Measurements from ENCODE around the gene IZUMO4.
"Not testable (repeated sequence)": the region's sequence is repeated elsewhere in the genome, so short reads cannot be mapped to it uniquely, and the experiment has no call there.

IZUMO4 gene

DNA sequence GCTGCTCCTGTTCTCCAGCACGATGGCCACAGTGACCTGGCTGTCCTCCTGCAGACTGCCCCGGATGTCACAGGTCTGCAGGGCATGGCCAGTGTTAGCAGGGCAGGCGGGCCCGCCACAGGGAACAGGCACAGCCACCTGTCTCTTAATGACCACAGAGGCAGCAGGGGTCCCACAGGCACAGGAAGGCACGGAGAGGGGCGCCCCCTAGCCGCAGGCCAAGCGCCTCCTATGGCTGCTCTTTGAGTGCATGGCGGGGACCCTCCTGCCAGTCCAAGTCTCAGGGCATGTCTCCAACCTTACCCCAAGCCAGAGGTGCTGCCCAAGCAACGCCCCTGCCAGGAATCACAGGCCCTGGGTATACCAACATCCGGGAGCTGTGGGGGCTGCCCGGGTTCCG, 14.1 kb downstream of the IZUMO4 start:
- DNase-seq: no peak

DNA sequence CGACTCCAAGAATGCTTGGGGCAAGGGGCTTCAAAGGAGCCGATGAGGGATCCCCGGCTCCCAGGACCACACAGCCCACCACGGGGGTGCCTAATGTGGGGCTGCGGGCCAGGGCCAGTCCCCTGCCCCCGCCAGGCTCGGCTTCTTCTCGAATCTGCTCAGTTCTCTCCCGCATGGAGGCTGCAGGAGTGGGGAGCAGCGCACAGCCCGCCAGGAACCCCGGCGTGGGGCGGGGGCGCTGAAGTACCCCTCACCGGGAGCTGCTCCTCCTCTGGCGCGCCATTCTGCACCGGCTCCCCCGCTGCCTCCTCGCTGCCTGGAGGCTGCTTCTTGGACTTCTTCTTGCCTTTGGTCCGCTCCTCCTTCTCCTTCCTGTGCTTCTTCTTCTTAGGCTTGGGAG, 14.7 kb downstream of the IZUMO4 start:
- DNase-seq: no peak

DNA sequence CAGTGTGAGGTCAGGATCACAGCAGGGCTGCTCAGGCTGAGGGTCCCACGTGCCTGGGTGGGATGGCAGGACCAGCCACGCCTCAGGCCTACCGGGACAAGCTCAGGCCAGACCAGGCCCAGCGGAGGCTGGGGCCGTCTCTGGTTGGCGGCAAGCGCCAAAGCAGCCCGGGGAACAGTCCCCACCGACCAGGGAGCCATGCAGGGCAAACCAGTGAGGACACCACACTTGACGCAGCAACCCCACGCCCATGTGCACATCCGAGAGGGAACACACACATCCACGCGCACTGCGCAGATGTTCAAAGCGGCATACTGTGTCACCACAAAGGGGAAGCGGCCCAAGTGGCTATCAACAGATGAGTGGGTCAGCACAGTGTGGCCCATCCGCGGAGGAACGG, 15.2 kb downstream of the IZUMO4 start:
- DNase-seq: no peak

DNA sequence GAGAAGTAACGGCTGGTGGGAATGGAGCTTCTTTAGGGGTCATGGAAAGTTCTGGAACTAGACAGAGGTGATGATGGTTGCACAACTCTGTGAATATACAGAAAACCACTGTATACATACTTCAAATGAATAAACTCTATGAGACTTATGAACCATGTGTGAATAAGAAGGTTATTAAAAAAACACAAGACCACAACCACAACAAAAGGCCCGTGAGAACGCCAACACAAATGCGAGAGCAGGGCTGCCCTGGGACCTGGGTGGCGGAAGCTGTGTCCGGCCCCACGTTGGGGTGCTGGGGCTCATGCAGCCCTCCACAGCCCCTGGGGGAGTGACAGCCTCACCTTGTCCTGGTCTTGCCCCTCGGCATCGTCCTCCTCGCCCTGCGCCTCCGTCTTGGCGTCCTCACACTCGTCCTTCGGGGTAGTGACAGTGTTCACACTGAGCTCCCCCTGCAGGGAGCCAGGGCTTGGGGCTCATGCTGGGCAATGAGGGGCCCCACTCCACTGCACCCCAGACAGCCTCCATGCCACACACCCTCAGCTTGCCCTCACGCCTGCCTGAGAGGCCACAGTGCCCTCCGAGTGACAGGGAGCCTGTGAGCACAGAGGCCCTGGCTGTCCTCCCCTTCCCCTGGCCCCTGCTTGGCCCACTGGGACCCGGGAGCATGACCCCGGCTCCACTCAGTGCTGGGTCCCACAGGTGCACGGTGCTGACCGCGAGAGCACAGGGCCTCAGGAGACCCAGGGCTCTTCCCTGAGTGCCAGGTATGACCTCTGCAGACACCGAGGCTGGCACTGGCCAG, 16.0 kb downstream of the IZUMO4 start:
- DNase-seq: no peak

DNA sequence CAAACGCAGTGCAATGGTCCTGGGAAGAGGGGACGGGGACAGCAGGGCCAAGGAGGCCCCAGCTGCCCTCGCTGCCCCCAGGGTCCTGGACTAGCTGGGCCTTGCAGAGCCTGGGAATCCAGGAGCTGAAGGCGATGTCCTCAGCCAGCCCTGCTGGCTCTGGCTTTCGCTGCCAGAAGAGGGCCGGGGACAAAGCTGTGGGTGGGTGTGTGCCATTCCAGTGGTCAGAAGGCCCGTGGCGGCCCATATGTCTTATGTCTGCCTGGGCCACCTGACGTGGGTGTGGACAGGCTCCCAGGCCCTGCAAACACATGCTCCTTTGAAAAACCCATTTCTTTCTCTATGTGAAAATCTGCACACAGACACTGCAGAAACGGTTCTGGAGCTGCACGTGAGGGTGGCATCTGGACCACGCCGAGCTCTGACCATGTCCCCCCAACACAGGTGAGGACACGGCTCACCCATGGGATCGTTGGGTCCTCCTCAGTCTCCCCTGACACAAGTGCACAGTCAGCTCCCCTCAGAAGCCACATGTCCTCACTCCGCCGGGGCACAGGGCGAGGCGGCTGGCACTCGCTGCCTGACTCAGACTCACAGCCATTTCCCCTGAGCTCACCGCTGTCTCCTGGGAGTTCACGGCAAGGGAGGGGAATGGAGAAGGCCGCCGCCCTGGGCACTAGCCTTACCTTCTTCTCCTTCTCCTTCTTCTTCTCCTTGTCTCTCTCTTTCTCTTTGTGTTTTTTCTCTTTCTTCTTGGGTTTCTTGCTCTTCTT, 16.9 kb downstream of the IZUMO4 start:
- DNase-seq: no peak

DNA sequence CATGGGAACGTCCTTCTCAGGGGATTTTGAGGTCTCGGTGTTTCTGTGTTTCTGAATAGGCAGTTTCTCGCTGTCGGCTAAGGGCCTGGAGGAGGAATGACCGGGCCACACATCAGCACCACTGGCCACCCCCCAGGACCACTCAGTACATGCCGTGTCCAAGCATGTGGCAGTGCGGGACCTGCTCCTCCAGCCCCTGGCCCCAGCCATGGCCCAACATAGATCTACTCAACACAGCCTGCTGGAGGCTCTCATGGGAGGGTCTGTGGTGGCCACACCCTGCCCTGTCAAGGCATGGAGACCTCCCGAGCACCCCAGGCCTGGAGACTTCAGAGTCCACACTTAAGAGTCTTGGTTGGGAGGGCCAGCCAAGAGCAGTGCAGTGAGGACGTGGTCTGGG, 17.5 kb downstream of the IZUMO4 start:
- DNase-seq: no peak

DNA sequence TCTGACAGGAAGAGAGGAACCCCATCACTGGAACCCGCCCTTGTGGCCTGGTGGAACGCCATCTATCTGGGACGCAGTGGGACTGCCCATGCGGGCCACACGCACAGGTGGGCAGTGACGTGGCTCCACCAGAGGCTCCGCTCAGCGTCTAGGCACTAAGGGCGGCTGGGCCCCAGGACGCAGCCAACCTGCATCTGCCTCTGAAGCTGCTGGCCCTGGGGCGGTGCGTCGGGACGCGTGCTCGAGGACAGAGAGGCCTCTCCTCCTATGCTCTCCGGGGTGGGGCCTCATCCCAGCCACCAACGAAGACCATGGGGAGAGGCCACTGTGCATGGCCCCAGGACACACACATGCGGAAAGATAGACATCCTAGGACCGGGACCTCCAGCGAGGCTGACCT, 18.1 kb downstream of the IZUMO4 start:
- DNase-seq: no peak

DNA sequence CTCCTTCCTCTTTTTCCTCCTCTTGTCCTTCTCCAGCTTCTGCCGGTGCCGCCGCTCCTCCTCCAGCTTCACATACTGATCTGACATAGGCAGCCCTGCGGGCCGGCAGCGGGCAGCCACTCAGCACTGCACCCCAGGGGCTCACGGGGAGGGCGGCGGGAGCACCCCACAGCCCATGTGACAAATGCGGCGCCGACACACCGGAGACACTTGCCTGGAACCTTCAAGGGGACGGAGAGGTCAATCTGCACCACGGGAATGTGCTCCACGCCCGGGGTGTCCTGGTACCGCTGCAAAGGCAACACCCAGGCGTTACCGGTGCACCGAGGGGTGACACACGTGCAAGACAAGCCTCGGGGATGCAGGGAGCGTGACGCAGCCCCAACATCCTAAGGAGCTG, 18.6 kb downstream of the IZUMO4 start:
- DNase-seq: no peak

DNA sequence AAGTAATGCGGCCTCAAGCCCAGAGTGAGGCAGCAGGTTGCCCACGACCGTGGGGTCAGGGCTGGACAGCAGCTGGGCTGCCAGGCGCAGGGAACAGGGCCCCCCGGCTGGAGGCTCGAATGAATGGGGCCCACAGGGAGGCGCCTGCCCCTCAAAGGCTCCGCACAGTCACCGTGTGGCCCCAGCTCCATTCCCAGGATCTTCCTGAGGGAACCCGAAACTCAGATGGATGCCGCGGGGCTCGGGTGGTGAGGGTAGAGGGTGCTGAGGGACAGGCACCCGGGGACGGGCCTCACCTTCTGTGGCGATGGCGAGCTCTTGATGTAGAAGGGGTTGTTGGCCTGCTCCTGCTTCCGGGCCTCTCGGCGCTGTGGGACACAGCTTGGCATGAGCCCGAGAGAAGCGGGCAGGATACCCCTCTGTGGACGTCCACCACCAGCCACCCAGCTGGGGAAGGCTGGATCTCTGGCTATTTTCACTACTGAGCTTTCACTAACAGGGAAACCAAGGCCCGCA, 19.3 kb downstream of the IZUMO4 start:
- DNase-seq: no peak

DNA sequence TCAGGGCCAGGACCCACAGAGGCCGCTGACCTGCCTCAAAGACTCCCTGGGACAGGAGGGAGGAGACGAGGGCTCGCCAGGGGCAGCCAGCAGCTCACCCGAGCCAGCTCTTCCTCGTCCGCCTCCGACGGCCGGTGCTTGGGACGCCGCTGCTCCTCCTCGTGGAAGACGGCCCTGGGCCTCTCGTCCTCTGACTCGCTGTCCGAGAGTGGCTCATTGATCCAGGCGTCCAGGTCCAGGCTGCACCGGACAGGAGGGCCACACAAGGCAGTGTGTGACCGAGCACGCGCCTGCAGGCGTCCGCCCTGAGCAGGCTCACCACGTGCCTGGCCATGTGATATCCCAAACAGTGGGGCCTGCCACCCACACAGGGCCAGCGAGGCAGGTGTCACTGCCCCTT, 19.8 kb downstream of the IZUMO4 start:
- no peak for DNase-seq

DNA sequence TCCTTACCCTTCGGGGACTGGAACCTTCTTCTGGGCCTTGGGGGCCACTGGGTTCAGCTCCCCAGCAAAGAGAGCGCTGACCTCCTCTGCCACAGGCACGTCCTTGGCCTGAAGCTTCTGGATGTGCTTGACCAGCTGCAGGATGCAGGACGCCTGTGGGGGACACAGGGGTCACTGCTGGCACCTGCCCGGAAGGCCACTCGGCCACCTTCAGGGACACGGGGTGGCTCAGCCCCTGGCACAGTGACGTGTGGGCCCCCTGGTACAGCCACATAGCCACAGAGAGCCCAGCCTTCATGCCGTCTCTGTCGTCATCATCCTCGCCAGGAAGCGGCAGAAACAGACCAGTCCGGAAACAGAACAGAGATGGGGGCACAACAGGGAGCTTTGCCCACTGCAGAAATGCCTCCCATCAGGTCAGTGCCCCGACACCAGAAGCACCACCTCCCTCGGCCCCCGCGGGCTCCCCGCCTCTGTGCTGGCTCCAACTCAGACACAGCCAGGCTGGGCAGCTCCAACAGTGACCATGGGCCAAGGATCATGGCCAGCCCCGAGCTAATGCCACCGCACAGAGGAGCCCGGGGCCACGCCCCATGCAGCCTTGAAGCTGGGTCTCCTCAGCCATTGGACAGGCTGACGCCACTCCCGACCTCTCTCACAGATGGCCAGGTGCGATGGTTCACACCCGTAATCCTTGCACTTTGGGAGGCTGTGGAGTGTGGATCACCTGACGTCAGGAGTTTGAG, 20.7 kb downstream of the IZUMO4 start:
- no peak for DNase-seq

DNA sequence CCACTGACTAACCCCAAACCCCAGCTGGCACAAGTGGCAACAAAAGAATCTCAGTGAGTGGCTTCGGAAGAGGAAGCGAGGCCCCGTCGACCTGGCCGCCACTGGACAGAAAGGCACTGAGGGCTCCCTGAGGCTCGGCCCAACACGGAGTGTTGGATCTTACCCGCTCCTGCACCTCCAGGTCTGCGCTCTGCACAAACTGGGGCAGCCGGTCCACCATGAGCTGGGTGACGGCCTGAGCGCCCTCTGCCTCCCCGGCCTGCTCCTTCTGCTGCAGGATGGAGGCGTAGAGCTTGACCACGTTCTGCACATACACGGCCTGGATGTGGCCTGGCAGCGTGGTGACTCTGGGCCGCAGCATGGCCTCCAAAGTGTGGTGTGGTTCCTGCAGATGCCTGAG, 21.7 kb downstream of the IZUMO4 start:
- DNase-seq: no peak

DNA sequence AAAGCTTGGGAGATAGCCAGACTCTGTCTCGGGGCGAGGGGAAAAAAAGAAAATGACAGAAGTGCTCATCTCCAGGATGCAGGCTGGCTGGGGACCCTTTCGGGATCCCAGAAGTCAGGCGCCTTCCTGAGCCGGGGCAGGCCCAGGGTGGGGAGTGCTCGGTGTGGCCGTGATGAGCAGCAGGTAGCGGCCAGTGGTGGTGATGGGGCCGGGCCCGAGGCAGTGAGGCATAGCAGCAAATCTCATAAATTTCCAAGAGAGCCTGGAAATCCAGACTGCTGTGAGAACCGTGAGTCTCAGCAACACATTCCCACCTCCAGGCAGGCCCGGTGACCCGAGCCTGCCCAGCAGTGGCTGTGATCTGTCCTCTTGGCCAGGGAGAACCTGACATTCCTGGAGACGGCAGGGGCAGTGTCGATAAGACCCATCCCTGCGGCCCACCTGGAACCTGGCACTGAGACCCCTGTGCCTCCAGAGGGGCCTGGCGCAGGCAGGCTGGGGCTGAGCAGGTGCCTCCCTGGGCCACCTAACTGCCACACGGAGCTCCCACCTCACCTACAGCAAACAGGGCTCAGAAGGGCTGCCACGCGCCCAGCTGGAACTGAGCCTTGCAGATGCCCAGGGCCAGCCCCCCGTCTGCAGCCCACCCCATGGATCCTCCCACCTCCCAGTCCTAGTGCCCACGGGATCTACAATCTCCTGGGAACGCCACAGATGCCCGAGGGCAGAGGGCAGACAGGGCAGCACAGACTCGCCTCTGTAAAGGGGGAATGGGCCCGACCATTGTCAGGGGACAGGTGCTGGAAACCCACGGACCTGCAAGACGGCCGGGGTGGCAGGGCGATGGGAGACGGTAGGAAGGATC, 23.4 kb downstream of the IZUMO4 start:
- no peak for DNase-seq

DNA sequence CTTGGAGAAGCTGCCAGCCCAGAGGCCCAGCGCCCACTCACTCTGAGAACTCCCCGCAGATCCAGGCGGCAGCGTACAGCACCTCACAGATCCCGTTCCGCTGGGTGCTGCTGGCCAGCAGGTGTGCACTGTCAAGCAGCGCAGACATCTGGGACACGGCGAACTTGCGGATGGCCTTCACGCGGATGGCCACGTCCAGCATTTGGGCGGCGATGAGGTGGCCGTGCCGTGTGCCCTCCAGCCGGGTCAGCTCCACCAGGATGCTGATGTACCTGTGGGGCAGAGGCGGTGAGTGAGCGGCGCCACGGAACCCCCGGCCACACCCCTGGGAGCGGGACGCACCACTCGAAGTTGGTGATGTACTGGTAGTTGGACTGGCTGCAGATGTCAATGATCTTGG, 24.1 kb downstream of the IZUMO4 start:
- no peak for DNase-seq

DNA sequence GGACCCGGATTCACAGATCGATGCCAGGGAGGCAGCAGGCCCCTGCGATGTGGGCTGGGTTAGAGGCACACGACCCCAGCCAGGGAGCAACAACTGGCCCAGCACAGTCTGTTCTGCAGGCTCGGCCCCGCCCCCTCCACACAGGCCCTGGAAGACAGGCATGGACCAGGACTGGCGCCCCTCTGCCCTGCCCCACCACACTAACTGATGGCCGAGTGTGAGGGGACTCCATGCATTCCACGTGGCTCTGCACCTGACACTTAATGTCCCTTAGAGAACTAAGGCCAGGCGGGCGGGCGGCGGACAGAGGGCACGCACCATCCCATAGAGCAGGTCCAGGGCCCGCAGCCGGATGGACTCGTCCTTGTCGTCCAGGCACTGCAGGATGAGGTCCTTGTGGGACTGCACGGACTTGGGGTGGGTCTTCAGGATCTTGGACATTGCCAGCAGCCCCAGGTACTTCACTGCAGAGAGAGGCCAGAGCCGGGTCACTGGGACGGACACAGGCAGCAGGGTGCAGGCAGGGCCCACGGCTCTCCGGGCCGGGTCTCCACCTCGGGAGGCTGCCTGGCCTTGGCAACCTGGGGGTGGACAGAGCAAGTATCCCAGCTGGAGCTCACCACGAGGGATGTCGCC, 24.8 kb downstream of the IZUMO4 start:
- no peak for DNase-seq

DNA sequence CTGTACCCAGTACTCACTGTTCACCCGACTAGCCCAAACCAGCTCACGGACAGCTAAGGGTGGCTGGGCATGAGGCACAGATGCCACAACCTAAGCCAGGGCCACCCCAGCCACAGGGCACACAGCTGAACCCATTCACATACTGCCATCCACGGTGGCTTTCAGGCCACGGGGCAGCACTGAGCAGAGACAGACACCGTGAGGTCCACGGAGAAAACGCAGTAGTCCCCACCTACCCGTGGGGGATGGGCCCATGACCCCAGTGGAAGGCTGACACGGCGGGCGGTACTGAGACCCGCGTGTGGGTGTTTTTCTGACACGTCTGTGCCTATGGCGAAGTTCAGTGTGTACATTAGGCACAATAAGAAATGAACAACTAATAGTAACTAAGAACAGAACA, 25.5 kb downstream of the IZUMO4 start:
- DNase-seq: no peak

DNA sequence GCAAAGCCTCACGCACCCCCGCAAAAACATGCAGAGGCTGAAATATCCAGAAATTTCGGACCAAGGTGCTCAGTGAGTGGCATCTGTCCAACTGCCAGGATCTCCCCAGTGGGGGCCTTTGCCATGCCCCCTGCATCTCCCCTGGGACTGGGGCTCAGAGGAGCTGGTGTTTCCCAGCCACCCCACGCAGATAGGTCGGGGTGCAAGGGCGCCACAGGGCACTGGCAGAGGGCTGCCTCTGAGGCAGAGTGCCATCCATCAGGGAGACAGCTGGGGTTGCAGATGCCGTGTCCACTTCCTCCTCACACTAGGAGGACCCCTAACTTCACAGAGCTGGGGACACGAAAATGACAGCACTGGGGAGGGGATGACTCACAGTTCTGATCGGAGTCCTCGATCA, 26.3 kb downstream of the IZUMO4 start:
- DNase-seq: no peak

DNA sequence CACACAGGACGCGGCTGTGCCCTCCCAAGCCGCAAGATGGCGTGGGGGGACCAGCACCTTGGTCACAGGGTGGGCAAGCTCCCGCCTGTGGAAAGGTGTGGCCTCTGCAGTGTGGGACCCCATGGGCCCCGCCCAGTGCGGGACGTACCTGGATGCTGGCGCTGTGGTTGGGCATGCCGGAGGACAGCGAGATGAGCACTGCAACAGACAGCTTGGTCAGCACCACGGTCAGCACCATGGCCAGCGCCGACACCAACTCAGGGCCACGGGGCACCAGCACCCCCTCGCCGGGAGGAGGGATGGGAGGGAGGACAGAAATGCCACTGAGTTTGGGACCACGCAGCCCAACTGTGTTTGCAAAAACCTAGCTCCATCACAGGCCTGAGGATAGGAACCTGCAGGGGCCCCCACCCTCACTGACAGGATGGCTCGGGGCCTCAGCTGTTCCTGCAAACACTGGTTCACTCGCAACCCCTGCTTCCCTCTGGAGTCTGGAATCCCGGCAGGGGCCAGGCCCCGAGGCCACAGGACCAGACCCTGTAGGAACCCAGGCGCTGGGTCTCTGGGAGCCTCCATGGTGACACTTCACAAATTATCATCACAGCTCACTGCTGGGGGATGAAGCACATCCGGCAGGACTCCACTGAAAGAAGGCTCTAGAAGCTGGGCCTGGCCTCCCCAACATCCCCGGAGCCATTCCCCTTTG, 27.1 kb downstream of the IZUMO4 start:
- DNase-seq: no peak

DNA sequence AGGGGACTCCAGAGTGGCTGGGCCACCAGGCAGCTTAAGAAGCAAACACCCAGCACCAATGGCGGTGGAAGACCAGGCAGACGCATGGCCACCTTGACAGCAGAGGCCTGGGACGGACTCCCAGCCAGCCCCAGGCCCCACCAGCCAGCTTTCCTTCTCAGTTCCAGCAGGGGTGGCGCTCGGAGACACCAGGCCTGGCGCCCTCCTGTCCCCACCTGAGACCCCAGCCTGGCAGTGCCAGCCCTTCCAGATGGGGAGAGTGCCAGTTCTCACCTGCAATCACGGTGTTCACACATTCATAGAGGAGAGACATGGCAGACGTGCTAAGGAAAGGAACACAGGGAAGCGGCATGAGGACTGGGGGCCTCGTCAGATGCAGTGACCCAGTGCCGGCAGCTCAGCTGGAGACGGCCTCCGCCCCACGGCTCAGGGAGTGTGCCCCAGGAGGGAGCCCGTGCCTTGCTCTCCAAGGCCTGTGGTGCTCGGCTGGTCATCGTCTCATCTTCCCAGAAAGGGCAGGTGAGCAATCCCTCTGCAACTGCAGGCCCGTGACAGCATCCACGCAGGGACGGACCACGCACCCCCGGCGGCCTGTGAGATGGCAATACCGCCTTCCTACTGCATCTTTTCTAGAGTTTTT, 30.3 kb downstream of the IZUMO4 start:
- DNase-seq: no peak

DNA sequence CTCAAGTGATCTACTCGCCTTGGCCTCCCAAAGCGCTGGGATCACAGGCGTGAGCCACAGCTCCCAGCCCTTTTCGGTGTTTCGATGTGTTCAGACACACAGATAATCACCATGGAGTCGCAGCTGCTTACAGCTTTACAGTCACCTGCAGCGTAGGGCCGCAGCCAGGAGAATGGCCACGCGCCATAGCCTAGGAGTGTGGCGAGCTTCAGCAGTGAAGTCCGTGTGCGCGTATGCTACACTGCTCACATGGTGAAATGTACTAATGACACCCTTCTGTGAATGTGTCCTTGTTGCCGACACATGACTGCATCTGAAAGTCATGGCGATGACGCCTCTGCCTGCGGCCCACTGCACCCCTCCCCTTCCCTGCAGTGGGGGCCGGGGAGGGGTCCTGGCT, 31.0 kb downstream of the IZUMO4 start:
- DNase-seq: no peak

DNA sequence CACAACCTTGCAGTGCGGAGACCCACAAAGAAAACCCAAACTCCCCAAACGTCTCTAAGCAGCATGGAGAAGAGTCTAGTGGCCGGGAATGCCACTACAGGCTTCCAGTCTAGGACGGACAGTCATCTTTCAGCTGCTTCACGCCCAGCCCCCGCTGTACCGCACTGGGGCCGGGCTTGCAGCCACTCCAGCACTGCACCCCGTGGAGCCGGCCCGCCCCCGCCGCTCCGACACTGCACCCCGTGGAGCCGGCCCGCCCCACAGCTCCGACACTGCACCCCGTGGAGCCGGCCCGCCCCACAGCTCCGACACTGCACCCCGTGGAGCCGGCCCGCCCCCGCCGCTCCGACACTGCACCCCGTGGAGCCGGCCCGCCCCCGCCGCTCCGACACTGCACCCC, 31.5 kb downstream of the IZUMO4 start:
- not testable (repeated sequence) for DNase-seq
